ENCODE results near the gene JOSD2.

The JOSD2 gene

DNA sequence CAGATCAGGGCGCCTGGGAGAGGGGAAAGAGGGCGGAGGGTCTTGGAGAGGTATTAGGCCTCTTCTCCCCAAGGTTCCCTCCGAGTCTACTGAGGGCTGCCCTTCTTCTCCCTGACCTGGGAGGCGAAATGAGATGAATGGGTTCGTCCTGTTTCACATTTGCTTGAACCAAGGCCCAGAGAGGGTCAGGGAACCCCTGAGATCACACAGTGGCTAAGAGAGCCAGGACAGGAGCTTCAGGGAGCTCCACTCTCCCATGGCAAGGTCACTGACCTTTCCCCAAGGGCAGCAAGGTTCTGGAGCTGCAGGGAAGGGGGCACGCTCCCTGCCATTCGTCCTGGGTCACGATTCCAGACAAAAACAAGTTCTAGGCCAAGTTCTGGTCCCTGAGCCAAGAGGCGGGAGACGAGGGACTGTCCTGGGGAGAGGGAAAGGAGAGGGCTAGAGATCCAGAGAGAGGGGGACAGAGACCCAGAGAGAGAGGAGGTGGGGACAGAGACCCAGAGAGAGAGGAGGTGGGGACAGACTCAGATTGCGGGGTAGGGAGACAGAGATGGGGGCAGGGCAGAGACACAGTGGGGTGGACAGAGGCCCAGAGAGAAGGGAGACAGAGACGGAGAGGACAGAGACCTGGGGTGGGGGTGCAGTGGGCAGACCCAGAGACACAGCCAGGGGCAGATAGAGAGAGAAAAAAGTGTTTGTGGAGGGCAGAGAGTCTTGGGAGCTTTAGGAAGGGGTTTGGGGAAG lies 2.2 kb upstream of the JOSD2 start:
- no peak for DNase-seq

DNA sequence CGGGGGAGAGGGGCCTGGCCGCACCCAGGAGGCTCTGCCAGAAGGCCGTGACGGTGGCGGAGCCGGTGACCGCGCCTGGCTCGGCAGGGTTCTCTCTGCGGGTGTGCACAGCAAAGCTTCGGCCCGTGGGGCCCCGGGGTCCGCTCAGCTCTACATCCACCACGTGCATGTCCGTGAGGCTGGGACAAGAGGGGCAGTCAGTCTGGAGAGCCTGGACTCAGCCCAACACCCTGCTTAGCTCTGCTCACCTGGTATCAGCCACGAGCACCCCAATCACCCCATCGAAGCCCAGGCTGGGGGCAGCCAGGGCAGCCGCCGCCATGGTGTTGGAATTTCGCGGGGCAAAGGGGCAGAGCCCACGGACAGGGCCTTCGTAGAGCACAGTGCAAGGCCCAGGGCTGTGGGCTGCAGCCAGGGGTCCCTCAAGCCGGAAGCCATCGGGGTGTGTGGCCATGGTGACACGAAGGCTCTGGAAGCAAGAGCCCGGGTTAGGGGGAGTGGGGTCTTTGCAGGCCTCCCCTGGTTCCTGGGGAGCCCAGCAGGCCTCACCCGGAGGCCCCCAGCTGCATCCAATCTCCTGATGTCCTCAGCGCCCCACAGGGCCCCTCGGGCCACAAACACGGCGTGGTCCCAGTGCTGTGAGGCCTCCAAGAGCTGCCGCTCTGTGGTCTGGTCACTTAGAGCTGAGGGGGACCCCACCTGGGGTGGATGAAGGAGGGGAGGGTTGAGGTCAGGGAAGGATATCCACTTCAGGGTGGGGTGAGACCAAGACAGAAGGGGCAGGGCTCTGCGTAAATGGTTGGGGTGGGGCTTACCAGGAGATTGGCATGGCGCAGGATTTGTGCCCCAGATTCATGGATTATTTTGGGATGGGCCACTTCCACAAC lies 1.4 kb upstream of the JOSD2 start:
- DNase-seq, result no peak

DNA sequence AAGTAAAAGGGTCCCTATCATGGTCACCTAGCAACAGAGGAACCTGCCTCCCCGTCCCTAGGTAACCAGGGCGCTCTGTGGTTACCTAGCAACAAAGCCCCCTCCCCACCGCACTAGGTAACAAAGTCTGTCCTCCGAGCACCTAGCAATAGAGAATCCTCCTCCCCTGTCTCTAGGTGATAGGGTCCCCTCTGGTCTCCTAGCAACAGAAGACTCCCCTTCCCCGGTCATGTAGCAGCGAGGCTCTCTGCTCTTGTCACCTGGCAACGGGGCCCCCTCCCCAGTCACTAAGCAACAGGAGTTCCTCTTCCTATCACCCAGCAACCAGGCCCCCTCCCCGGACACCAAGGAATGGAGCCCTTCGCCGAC lies 307 bp downstream of the JOSD2 start:
- DNase-seq, result no peak

DNA sequence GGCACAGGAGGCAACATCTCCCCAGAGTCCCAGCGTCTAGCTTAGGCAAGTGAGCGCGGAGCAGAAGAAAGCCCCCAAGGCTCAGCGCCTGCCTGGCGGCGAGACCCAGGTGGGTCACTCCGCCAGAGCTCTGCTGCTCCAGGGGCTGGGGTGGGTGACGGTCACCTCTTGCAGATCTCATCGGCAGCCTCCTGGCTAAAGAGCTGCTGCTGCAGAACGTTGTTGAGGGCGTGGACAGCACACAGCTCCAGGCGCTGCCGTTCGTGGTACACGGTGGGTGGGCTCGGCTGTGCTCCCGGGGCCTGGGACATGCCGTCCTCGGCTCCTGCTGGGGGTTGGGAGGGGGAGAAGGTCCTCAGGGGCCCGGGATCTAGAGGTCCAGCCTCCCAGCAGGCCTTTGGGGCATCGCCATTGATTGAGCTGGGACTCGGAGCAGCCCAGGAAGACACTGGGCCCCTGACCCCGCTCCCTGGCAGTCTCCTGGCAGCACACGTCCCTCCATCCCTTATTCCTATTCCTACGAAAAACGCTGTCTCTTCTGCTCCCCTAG lies 795 bp downstream of the JOSD2 start:
- DNase-seq, result no peak

DNA sequence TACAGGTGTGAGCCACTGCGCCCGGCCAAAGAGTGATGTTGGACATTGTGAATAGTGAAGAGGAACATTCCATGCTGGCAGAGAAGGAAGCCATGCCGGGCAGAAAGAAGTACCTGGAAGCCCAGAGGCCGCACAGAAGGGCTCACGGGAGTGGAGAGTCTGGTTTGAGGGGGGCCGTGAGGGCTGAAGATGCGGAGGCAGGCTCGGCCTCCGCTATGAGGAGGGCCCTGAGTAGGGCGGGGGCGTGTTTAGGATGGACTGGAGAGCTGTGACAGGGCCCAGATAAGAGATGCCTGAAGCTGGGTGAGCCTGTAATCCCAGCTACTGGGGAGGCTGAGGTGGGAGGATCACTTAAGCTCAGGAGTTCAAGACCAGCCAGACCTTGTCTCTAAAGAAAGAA lies 1.6 kb downstream of the JOSD2 start:
- DNase-seq, result no peak

DNA sequence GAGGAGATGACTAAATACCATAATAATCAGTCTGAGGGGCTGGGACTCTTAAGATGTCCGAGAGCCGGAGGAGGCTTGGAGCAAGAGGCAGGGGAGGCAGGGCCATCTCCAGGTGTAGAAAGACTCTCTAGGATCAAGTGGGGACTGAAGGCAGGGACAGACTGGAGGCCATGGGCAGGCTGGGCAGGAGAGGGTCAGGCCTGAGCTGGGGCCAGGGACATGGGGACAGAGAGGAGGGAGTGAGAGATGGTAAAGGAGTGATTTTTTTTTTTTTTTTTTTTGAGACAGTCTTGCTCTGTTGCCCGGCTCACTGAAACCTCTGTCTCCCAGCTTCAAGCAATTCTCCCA lies 2.2 kb downstream of the JOSD2 start:
- DNase-seq, result no peak

DNA sequence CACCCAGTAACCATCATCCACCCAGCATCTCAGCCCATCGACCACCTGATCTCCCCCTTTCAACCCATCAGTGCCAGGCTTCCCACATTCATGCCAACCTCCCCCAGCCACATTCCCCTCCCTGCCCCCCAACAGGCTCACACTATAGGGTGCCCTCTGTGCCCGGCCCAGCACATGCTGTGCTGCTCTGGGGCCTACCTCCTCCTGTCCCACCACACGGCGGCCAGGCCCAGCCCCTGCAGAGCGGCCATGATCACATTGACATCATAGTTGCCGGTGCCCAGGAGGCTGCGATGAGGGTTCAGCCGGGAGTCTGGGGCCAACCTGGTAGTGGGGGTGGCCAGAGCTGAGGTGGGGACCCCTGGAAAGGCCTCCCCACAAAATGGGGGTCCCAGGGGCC lies 3.6 kb downstream of the JOSD2 start:
- DNase-seq, result no peak

DNA sequence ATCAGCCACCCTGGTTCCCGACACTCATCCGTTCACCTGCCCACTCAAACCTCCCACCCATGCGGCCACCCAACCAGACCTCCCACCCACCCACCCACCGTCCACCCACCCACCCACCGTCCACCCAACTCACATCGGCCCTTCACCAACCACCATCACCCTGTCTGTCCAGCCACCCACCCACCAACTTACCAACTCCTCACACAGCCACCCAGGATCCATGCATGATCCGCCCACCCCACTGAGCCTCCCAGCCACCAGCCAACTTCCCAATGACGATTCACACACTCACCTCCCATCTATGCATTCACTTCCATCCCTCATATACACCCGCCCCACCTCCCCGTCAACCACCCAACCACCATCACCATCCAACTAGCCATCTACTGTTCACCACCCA lies 4.3 kb downstream of the JOSD2 start:
- DNase-seq, result no peak

DNA sequence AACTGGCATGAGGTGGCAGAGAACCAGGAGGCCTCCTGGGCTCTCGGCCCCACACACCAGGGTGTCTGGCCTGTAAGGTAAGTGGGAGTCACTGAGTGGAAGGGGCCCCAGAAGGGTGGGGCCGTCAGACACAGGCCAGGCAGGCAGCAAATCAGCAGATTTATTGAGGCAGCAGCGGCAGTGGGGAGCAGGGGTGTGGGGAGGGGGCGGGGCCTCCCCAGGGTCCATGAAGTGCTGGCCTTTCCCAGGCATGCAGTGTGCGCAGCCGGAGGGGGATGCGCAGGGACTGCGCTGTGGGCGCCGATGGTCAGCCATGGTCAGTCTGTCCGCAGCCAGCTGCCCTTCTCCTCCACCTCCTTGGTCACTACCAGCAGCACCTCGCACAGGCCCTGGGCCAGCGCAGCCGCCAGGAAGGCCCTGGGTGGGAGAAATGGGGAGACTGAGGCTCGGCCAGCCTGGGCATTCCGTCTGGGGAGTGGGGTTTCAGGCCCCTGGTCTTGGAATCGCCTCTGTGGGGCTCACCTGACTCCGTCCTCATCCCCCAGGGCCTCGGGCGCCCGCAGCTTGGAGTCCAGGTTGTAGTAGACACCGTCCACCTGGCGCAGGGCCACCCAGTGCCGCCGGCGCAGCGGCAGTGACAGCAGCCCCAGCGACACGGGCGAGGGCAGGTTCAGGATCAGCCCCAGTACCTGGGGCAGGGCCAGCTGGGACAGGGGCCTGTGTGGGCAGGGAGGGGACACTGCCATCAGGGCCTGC lies 5.0 kb downstream of the JOSD2 start:
- DNase-seq, result no peak

DNA sequence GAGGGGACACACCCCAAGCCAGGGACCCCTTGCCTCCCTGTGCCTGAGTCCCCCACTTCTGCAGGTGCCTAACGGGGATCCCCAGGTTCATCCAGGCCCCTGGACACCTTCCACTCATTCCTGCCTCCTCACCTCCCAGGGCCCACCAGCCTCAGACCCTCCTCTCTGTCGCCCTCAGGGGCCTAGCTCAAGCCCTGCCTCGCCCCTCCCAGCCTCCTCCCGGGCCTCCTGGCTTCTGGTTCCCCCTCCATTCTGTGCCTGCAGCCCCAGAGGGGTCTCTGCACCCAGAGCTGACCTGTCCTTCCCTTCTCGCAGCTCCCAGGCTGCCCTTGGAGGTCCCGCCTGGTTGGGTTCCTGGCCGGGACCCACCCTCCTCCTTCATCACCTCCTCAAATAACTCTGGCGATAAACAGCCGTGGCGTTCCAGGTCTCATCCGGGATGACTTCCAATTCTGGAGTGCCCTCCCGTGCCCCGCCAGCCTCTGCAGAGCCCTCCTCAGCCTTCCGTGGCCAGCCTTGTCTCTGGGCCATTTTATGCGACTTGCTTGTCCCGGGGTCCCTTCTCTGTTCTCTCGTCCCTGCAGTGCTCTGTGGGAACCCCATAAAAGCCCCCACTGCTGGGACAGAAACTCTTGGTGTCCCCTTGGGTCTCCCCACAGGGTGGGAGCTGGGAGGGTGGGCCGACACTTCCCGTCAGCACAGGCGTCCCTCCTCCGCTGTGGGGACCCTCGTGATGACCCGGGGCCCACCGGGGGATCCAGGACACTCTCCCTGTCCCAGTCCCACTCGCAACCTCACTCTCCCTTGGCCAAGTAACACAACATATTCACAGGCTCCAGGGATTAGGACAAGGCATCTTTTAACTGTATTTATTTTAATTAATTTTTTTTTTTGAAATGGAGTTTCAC lies 9.2 kb downstream of the JOSD2 start:
- DNase-seq, result no peak

DNA sequence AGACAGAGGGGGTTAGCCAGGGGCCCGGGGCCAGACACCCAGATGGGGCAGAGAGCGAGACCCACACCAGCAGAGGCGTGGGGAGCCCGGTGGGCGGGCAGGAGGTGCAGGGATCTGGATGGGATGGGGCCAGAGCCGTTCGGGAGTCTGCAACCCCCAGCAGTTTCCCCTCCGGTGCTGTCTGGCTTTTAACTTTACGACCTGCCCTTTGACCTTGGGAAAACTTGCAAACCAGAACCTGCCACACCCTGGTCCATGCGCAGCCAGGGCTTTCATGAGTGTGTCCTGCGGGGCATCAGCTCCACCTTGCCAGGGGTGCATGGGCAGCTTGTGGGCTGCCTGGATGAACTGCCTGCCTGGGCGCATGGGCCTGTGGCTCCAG lies 9.8 kb downstream of the JOSD2 start:
- DNase-seq, result no peak

DNA sequence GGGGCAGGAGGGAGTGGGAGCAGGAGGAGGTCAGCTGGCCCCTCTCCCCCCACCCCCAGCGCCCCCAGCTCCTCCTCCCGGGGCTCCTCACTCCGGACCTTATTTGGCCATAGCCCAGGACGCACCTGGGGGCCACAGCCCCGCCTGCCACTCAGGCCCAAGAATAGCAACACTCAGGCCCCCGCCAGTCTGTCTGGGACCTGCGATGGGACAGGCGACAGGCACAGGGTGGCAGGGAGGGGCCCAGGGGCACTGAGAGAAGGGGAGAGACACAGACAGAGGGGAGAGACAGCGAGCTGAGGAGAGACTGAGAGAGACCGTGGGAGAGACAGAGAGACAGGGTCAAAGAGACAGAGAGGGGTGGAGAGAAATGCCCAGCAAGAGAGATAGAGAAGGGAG lies 10.2 kb downstream of the JOSD2 start:
- DNase-seq, result no peak

DNA sequence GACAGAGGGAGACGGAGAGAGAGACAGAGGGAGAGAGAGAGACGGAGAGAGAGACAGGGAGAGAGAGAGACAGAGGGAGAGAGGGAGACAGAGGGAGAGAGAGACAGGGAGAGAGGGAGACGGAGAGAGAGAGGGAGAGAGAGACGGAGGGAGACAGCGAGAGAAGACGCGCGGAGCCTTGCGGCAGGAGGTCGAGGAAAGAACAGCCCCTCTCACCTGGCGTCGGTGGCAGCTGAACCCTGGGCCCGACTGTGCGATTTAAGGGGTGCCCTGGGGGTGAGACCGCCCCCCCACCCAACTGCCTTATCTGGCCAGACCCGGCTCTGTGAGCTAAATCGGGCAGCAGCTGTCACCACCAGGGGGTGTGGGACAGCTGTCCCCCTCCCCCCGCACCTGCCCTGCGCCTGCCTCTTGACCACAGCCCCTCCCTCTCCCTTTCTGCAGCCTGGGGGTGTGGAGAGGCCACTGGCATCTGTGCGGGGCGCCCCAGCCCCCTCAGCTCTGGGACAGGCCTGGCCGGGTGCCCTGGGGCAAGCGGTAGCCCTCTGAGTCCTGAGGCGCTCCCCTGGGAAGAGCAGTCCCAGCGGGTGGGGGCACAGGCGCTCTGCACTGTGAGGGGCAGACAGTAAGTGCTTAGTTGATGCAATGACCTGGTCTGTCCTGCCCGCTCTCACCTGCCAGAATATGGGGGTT lies 10.8 kb downstream of the JOSD2 start:
- no peak for DNase-seq

DNA sequence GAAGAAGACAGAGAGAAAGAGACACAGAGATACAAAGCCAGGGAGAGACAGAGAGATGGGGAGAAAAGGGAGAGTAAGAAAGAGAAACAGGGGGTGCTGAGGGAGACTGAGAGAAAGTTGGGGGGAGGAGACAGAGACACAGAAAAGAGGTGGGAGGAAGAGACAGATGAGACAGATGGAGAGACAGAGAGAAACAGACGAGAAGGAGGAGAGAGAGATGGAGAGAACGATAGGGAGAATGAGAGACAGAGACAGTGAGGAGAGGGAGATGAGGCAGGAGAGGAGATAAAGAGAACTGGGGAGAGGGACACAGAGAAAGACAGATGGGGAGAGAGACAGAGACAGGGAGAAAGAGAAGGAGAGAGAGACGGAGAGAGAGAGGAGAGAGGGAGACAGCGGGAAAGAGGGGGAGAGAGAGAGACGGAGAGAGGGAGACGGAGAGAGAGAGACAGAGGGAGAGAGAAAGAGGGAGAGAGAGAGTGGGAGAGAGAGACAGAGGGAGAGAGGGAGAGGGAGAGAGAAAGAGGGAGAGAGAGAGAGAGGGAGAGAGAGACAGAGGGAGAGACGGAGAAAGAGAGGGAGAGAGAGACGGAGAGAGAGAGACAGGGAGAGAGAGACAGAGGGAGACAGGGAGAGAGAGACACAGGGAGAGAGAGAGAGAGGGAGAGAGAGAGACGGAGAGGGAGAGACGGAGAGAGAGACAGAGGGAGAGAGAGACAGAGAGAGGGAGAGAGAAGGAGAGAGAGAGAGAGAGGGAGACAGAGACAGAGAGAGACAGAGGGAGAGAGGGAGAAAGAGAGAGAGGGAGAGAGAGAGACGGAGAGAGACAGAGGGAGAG lies 12.6 kb downstream of the JOSD2 start:
- no peak for DNase-seq

DNA sequence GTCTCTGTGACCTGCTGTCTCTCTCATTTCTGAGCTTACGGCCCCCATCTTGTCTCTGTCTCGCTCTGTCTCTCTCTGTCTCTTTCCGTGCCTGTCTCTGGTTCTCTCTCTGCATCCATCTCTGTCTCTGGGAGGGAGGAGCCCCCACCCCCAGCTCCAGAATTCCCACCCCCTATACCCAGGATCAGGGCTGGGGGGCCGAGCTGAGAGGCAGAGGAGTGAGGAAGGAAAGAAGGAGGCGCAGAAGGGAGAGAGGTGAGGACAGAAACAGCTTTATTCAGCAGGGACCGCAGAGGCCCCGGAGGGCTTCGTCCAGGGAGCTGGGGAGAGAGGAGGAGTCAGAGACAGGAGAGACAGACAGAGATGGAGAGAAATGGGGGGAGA lies 14.0 kb downstream of the JOSD2 start:
- no peak for DNase-seq

DNA sequence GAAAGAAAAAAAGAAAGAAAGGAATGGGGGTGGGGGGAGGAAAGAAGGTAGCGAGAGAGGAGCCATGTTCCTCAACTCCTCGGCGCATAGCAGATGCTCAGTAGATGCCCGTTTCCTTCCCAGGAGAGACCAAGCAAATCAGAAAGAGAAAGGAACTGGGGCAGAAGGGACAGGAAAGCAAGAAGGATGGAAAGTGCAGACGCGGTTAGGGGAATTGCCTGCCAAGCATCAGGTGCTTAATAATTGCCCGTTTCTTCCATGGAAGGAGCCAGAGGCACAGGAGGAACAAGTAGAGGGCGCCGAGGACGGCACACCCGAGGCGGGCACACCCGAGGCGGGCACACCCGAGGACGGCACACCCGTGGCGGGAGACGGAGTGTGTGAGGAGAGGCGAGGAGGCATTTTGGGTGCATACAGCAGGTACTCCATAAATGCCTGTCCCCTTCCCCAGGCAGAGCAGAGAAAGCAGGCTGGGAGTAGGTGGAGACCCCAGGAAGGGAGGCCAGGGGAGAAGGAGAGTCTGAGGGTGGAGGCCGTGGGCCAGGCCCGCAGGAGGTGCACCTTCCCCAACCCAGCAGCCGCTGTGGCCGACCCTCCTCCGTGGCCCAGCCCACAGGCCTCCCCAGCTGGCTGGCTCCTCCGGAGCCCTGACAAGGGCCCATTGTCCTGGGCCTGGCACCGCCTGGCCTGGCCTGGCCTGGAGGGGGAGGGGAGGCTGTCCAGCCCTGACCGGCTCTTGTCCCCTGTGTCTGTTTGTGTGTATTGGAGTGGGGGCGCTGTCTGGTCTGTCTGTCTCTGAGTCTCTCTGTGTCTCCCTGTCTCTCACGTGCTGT lies 14.6 kb downstream of the JOSD2 start:
- DNase-seq, result no peak

DNA sequence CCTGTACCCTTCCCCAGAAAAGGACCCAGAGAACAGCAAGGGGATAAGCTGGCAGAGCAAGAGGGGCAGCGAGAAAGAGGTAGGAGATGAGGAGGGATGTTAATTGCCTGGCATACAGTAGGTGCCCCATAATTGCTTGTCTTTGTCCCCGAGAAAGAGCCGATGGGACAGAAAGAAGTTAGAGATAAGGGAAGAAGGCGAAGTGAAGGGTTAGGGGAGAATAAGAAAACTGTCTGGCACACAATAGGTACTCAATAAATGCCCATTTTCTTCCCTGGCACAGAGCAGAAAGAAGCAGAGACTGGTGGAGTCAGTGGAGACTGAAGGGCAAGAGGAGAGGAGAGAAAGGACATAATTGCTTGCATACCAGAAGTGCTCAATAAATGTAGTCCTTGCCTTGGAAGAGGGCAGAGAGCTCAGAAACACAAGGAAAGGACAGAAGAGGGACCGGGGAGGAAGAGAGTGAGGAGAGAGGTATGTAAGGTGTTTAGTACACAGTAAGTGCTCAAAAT lies 15.9 kb downstream of the JOSD2 start:
- DNase-seq, result no peak

DNA sequence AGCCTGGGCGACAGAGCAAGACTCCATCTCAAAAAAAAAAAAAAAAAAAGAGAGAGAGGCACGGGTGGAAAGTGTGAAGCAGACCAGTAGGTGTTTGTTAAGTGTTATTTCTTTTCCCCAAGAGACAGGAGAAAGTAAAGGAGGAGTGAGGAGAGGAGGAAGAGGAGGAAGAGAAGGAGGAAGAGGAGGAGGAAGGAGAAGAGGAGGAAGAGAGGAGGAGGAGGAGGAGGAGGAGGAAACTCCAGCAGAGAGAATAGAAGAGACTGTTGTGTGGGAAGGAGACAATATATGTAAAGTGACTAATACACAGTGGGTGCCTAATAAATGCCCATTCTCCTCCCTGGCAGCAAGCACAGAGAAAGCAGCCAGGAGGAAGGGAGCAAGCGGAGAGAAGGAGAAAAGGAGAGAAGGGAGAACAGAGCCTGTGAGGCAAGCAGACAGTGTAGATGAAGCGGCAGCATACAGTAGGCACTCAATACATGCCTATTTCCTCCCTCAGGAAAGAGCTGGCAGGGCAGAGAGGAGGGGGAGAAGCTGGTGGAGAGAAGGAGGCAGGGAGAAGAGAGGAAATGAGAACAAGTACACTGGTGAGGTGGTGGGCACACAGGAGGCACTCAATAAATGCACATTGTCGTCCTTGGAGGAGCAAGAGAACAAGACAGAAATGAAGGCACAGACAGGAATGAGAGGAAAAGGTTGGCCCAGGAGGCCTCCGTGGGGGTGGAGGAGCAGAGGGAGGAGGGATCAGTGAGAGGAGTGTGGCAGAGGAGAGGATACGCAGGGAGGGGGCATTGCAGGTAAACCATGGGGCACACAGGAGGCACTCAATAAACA lies 16.6 kb downstream of the JOSD2 start:
- DNase-seq, result no peak

DNA sequence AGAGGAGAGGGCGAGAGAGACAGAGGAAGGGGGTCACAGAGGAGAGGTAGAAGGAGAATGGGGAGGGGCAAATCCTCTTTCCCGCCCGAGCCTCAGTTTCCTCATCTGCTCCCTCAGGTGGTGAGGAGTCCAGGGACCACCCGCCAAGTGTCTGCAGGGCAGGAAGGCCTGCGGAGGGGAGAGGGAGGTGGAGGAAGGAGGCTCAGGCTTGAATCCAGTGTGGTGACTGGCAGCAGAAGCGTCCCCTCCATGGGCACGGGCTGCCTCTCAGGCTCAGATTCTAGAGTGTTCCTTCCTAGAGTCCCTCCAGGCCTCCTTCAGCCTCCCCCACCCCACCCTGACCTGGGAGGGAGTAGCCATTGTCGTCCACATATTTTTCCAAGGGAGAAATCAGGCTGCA lies 17.8 kb downstream of the JOSD2 start:
- no peak for DNase-seq

Measured in SIG-M5 (cell line).